Right lobe of liver (tissue), 4 donors: Measurements from ENCODE around the gene PTGS1.

ENCODE experiments used
- POLR2A ChIP-seq: fragments of 450-650 bp; IDR thresholded peaks from one replicate; pipeline ENCODE4 v1.6.1; 2017; ENCODE audit warnings: antibody characterized with exemption, mild to moderate bottlenecking
- TF ChIP-seq, protein P1 (sequence below), 4 donors: fragments of 200-600 bp in 3 of 4; fragments of 450-650 bp in 1 of 4; IDR thresholded peaks; one replicate each; pipeline versions ENCODE4 v1.5.1 to v1.8.0; 2016 to 2022; ENCODE audit warnings: antibody characterized with exemption in 4 of 4, mild to moderate bottlenecking in 2 of 4
- donor health status: DM: no; HTN: no; CAD: no.
- donor health status: DM: no; HTN: no; CAD: no.
- donor health status: DM: no; HTN: yes; CAD: no.

DNA sequence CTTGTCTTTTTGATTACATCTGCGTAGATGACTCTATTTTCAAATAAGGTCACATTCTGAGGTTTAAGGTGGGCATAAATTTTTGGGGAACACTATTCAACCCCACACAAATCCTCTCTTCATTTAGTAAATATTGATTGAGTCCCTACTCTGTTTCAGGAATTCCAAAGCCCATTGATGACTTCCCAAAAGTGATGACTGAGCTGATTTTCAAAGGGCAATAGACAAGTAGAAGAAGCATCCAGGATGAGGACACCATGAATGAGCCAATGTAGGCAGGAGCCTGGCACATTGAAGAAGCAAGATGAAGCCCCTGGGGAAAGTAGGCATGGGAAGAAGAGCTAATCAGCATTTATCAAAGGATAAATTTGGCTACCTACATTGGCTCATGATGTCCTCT lies 71.7 kb downstream of the PTGS1 start:
- TF ChIP-seq POLR2A = no peak
- TF ChIP-seq, protein P1, sequence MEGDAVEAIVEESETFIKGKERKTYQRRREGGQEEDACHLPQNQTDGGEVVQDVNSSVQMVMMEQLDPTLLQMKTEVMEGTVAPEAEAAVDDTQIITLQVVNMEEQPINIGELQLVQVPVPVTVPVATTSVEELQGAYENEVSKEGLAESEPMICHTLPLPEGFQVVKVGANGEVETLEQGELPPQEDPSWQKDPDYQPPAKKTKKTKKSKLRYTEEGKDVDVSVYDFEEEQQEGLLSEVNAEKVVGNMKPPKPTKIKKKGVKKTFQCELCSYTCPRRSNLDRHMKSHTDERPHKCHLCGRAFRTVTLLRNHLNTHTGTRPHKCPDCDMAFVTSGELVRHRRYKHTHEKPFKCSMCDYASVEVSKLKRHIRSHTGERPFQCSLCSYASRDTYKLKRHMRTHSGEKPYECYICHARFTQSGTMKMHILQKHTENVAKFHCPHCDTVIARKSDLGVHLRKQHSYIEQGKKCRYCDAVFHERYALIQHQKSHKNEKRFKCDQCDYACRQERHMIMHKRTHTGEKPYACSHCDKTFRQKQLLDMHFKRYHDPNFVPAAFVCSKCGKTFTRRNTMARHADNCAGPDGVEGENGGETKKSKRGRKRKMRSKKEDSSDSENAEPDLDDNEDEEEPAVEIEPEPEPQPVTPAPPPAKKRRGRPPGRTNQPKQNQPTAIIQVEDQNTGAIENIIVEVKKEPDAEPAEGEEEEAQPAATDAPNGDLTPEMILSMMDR (IDR thresholded peaks at IDR 0.05) = no peak
